ENCODE data around the gene PFKFB4.

PFKFB4 gene

DNA sequence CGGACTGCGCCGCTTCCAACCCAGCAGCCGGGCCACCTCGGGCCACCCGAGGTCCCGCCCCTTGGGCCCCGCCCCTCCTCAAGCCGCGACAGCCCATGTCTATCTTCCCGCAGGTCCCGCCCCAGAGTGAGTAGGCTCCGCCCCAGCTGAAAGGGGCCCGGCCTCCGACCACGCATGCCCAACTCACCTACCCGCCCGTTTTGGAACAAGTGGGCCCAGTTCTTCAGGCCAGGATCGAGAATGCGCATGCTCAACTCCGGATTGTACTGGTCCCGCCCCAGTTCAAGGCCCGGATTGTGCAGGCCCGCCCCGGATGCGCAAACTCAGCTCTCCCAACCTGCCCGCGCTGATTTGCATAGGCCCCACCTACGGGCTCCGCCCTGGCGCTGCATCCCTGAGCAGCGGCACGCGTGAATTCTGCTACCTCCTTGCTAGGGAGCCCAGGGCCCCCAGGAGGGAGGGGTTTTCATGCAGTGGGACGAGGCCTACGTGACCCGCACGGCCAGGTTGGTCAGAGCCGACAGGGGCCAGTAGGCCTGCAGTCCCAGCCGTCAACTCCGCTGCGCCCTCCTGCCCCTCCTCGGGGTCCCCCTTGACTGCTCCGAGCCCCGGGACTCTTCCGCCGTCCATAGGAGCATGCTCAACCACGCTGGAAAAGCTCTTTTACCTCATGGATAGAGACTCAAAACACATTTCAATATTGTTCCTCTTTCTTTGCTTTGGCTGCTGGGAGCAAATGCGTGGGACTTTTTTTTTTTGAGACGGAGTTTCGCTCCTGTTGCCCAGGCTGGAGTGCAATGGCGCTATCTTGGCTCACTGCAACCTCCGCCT lies at the start of gene PFKFB4:
TSS of gene PFKFB4 (minus strand) at position 8 of the 831 bp plus-strand sequence. CDS start 26 bp downstream, outside the sequence.
- peak; percentile 98 to 99 for DNase-seq

- no peak for DNase-seq
These were observed 45.0 kb upstream of the PFKFB4 start for GRCh38 chr3:48601622-48601994.

DNA sequence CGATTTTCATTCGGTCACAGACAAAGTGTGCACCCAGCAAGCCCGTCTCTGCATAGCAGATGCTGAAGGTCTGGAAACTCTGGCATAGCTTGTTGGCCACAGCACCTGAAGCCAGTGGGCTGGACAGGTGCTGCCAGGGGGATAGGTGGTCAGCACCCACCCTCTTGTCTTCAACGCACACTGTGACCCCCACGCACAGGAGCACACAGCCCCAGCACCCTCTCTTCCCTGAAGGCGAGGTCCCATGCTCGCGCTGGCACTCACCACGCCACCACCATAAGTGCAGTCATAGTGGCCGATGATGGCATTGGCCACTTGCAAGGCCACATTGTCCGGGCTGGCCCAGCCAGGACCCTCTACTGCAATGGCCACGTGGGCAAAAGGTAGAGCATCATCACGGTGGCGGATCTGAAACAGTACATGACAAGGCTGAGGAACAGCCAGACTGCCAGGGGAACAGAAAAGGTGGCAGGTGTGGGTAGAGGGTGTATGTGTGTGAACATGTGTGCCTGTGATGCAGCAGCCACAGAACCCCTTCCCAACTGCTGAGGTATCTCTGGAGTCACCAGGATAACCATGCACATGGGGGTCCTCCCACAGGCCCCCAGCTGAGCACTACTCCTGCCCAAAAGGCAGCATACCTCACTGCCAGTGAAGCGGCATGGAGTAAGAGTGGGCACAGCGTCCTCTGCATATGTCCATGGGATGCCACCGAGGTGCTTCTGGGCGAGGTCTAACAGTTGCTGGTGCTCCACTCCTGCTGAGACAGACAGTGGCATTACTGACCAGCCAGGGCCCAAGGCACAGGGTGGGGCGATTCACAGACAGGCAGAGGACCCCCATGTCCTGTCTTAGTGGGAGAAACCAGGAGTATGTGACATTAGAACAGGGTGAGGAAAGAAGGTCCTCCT lies 44.4 kb upstream of the PFKFB4 start:
- no peak for DNase-seq

GRCh38 chr3:48599509-48600285 lies 43.1 kb upstream of the PFKFB4 start:
- no peak for DNase-seq

DNA sequence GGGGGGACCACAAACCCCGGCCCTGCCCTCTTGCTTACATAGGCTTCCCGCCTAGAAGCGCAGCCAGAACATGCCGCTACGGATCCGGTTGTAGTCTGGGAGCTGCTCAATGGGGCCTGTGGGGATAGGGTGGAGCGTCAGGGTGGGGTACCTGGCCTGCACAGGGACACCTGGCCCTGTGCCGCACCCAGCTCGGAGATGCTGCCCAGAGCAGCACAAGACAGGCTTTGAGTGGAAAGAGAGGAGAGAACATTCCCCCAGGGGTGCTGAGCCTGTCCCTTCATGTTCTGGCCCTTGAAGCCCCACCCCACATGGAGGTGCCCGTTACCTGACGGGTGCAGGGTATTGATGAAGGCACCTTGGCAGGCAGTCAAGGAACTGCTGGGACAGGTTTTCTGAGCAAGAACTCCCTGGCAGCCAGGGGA lies 42.5 kb upstream of the PFKFB4 start:
- no peak for DNase-seq

DNA sequence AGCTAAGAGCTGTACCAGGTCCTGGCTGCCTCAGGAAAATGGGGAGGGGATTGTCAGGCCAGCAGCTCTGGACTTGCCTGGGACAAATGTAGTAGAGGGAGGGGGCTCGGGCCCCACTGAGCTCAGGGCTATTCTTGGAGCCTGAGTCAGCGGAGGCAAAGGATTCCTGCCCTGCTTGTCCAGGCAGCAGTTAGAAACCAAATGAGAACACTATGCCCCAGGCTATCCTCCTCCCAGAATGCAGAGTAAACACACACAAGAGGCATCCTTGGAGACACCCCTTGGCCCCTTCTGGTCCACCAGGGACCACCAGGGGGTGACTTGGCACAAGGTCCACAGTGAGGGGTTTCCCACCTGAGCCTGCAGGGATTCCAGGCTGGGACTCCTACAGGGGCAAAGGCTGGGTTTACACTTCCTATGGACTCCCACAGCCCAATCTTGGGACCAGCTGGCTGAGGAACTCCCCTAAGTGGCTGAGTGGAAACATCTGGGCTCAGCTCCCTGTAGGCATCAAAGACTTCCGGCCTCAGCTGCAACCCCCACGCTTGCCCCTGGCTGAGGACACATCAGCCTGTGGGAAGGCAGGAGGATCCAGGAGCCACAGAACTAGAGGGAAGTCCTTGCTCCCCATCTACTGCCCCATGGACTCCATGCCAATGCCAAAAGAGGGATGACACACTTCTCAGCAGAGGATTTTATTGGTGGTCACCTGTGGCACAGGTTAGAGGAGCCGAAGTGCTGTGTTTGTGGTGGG lies 41.9 kb upstream of the PFKFB4 start:
- no peak for DNase-seq

DNA sequence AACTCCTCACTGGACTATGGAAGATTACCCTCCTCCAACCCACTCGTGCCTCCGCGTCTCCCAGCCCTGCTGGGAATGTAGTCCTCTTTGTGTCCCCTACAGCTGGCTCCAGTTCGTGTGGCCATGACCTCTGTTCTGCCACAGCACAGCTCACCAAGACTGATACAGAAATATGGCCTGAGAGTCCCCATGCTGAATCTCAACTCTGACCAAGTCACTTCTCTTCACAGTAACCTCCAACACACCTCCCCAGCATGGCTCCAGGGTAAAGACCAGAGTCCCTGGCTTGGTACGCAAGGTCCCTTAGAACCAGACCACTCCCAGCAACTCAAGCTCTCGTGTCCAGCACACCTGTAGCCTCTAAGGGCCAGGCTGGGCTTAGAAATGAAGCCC lies 40.8 kb upstream of the PFKFB4 start:
- DNase-seq = no peak

GRCh38 chr3:48596676-48597407 lies 40.2 kb upstream of the PFKFB4 start:
- no peak for DNase-seq

DNA sequence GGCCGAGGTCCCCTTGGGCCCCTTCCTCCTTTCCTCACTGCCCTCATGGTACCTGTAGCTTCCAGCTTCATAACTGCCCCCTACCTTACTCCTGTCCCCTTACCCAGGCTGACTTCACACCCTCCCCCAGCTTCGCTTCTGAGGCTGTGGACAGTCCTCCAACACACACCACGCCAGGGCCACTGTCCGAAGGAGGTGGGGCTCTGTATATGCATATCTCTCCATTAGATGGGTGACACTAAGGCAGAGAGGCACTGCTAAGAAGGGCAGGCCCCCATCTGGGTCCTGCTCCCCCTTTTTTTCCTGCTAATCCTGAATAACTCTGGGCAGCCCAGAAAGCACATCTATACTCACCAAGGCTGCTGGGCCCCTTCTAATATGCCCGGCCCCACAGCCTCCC lies 39.6 kb upstream of the PFKFB4 start:
- DNase-seq = no peak

DNA sequence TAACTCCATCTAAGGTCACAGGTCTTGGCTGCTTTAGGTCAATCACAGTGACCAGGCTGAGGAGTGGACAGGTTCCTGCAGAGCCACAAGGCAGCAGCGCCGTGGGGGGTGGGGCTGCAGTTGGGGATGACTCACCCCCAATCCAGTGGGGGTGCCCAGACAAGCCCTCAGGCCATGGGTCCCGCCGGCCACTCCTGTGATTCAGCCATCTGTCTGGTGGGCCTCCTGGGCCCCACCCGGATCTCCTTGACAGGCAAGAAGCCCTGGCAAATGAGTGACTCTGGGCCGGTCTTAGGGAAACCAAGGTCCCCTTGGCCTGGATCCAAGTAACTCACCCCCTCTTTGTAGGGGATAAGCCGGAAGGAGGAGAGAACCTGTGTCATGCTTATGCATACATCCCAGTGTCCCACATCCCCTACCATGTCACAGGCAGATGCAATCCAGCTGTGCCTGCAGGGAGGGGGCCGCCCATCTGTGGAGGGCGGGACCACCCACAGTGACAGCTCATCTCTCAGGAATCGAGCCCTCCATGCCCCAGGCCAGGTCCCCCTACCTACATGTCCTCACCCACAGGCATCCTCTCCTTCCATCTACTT lies 39.0 kb upstream of the PFKFB4 start:
- DNase-seq = no peak

GRCh38 chr3:48595075-48595525 lies 38.5 kb upstream of the PFKFB4 start, which contains the start of gene COL7A1:
TSS of gene COL7A1 (minus strand) at chr3:48595329. CDS start at chr3:48595159, 170 bp downstream.
- no peak for DNase-seq

DNA sequence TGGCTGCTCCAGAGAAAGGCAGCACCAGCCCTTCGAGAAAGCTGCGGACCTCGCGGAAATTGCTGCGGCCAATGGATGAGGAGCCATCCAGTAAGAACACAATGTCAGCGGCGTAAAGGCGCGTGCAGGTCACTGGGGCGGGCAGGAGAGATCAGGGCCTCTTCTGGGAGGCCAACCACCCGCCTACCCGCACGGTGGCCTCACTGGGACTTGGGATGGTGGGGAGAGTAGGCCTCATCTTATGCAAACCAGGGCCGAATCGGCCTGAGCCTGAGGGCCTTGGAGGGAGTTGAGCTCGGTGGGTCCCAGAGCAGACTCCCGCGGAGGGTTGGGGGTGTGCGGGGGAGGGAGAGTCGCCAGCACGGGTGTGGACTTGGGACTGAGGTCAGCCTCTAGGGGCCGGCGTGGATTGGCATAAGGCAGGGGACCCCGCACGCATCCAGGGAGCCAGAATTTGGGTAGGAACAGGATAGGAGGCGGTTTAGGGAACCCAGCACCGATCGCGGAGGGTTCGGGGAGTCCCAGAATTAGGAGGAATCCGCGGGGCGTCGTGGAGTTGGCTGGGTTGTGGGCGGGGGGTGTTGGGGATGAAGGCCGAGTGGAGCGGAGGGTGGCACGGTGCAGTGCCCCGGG lies 37.9 kb upstream of the PFKFB4 start:
- DNase-seq = no peak

GRCh38 chr3:48593337-48593736 lies 36.7 kb upstream of the PFKFB4 start:
- DNase-seq = no peak

DNA sequence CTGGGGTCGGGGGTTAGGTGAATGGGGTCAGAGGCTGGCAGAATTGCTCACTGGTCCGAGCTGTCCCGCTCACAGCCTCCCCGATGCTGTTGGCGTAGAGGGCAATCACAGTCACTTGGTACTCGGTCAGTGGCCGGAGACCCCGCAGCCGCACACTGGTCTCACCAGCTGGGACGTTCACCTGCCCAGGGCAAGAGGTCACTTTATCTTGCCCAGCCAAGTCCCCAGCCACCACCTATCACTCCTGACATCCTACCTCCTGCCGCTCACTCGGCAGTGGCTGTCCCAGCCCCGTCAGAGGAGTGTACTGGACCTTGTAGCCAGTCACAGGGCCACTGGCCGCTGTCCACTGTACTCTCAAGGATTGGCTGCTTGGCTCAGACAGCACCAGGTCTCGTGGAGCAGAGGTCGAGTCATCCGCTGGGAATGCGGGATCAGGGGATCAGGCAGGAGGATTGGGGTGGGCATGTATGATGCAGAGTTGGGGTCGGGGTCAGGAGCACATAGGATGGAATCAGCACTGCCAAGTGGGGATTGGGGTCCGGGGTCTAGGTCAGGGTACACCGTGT lies 36.0 kb upstream of the PFKFB4 start:
- DNase-seq = no peak

- DNase-seq = no peak
These were observed 35.4 kb upstream of the PFKFB4 start for GRCh38 chr3:48591886-48592518.

- no peak for DNase-seq
These were observed 34.8 kb upstream of the PFKFB4 start for GRCh38 chr3:48591436-48591835.

DNA sequence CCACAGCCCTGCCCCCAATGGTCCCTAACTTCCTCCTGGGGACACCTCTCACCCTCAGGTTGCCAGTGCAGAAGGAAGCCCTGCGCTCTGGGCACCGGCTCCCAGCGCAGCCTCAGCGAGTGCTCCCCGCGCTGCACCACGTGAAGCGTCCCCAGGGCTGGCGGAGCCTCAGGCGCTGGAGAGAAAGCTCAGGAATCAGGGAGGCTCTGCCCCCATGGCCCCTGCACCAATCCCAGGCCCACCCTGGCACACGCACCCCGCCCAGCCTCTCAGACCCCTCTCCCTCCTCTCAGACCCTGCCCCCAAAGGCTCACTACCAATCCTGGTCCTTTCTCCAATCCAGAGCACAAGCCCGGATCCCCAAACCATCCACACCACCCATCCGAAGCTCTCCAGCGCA lies 31.6 kb upstream of the PFKFB4 start:
- no peak for DNase-seq

- no peak for DNase-seq
These were observed 31.1 kb upstream of the PFKFB4 start for GRCh38 chr3:48587686-48588085.

- no peak for DNase-seq
These were observed 28.8 kb upstream of the PFKFB4 start for GRCh38 chr3:48585411-48585810.

- no peak for DNase-seq
These were observed 28.2 kb upstream of the PFKFB4 start for GRCh38 chr3:48584836-48585235.

Data from activated CD4-positive, alpha-beta T cell treated with anti-CD3 and anti-CD28 coated beads, Interleukin-2, amount 50 U/mL, for 4 hours (primary cell).